ENCODE results near the gene ANKFY1. TPM values are rescaled to one million over a fixed set of nuclear protein-coding genes. Genes with fewer than 3 reads are reported as not detected.

ANKFY1 gene
- total RNA-seq, 1 donor from 2014 or later = 80.5 TPM

GRCh38 chr17:4174556-4174955, 89.2 kb downstream of the ANKFY1 start:
- Mint-ChIP-seq H3K27me3 (ENCODE audit: unreplicated experiment) (peaks cover 4% of the 10 kb centered on the region), H3K4me1 (ENCODE audit: low read depth, unreplicated experiment) (no peaks in the 10 kb centered on the region), H3K36me3 (ENCODE audit: unreplicated experiment) (no peaks in the 10 kb centered on the region), H3K4me3 (ENCODE audit: unreplicated experiment) (no peak overlapping the region), H3K9me3 (ENCODE audit: unreplicated experiment) (no peaks in the 10 kb centered on the region), H3K27ac (ENCODE audit: unreplicated experiment) (no peak overlapping the region)
- no peak for TF ChIP-seq CTCF (IDR thresholded peaks at IDR 0.05; ENCODE audit: partially characterized antibody, unreplicated experiment)
- no peak for DNase-seq

GRCh38 chr17:4173781-4174180, 90.0 kb downstream of the ANKFY1 start:
- no peaks in the 10 kb centered on the region for H3K36me3 Mint-ChIP-seq (ENCODE audit: unreplicated experiment)
- H3K27me3 Mint-ChIP-seq (ENCODE audit: unreplicated experiment) = peaks cover 8% of the 10 kb centered on the region
- H3K4me1 Mint-ChIP-seq (ENCODE audit: low read depth, unreplicated experiment) = no peaks in the 10 kb centered on the region
- H3K9me3 Mint-ChIP-seq (ENCODE audit: unreplicated experiment) = no peaks in the 10 kb centered on the region
- H3K27ac Mint-ChIP-seq (ENCODE audit: unreplicated experiment) = no peak overlapping the region
- H3K4me3 Mint-ChIP-seq (ENCODE audit: unreplicated experiment) = no peak overlapping the region
- no peak for TF ChIP-seq CTCF (IDR thresholded peaks at IDR 0.05; ENCODE audit: partially characterized antibody, unreplicated experiment)
- no peak for DNase-seq

DNA sequence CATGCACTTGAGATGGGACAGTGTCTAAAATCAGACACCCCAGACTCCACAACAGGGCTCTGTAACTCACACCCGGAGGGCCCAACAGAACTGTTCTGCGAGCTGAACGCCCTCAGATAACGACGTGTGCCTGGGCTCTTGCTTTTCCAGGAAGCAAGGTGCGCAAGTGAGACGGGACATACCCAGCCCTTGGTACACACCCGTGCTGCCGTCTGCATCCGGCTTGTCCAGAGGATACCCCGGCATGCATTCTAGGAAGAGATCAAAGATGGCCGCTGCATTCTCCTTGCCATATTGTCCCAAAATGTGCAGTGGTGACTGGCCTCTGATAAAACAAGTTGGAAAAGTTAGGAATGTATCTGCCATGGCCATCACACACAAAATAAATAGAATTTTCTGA, 91.4 kb downstream of the ANKFY1 start:
- Mint-ChIP-seq H3K27ac (ENCODE audit: unreplicated experiment) (no peak overlapping the region), H3K4me1 (ENCODE audit: low read depth, unreplicated experiment) (peaks cover 1% of the 10 kb centered on the region), H3K36me3 (ENCODE audit: unreplicated experiment) (peaks cover 5% of the 10 kb centered on the region)

GRCh38 chr17:4170639-4171280, 93.0 kb downstream of the ANKFY1 start:
- H3K4me1 Mint-ChIP-seq (ENCODE audit: low read depth, unreplicated experiment) = peaks cover 2% of the 10 kb centered on the region
- TF ChIP-seq CTCF (IDR thresholded peaks at IDR 0.05; ENCODE audit: partially characterized antibody, unreplicated experiment) = no peak
- DNase-seq = no peak
- H3K9me3 Mint-ChIP-seq (ENCODE audit: unreplicated experiment) = no peaks in the 10 kb centered on the region
- no peak overlapping the region for H3K4me3 Mint-ChIP-seq (ENCODE audit: unreplicated experiment)
- H3K36me3 Mint-ChIP-seq (ENCODE audit: unreplicated experiment) = peaks cover 9% of the 10 kb centered on the region
- peaks cover 8% of the 10 kb centered on the region for H3K27me3 Mint-ChIP-seq (ENCODE audit: unreplicated experiment)
- no peak overlapping the region for H3K27ac Mint-ChIP-seq (ENCODE audit: unreplicated experiment)

More for the DNA sequence above, 91.4 kb downstream of the ANKFY1 start:
- TF ChIP-seq CTCF (IDR thresholded peaks at IDR 0.05; ENCODE audit: partially characterized antibody, unreplicated experiment) = no peak
- Mint-ChIP-seq H3K27me3 (ENCODE audit: unreplicated experiment) (peaks cover 10% of the 10 kb centered on the region), H3K4me3 (ENCODE audit: unreplicated experiment) (no peak overlapping the region), H3K9me3 (ENCODE audit: unreplicated experiment) (no peaks in the 10 kb centered on the region)
- DNase-seq = no peak

DNA sequence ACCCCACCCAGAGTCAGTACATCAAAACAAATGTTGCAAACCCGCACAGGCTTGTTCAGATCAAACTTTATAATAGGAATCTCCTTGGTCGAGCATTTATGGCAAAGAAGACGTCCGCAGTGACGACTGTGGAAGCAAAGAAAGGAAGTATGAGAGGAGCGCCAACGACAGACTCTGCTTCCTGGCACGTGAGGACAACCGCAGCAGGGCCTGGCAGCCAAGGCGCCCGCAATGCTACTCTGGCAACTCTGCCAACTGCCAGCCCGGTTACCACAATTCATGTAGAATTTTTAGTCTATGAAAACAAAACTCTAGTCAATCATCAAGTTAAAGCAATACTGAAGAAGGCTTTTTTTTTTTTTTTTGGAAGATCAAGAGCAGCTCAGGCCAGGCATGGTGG, 96.0 kb downstream of the ANKFY1 start:
- peaks cover 14% of the 10 kb centered on the region for H3K36me3 Mint-ChIP-seq (ENCODE audit: unreplicated experiment)
- H3K27ac Mint-ChIP-seq (ENCODE audit: unreplicated experiment) = peak overlapping the region; percentile 2
- H3K27me3 Mint-ChIP-seq (ENCODE audit: unreplicated experiment) = peaks cover 11% of the 10 kb centered on the region
- DNase-seq = no peak
- H3K4me3 Mint-ChIP-seq (ENCODE audit: unreplicated experiment) = no peak overlapping the region
- no peaks in the 10 kb centered on the region for H3K9me3 Mint-ChIP-seq (ENCODE audit: unreplicated experiment)
- TF ChIP-seq CTCF (IDR thresholded peaks at IDR 0.05; ENCODE audit: partially characterized antibody, unreplicated experiment) = no peak
- peaks cover 2% of the 10 kb centered on the region for H3K4me1 Mint-ChIP-seq (ENCODE audit: low read depth, unreplicated experiment)

Measured in glutamatergic neuron (in vitro differentiated cells).